Activated naive CD4-positive, alpha-beta T cell treated with anti-CD3 and anti-CD28 coated beads for 36 hours (primary cell): ENCODE data around the gene MKLN1. TPM values are rescaled to one million over a fixed set of nuclear protein-coding genes. Genes with fewer than 3 reads are reported as not detected.
A peak's percentile ranks its signal among the peaks of the same experiment; 100 is the strongest.

Source experiments
- CTCF ChIA-PET: fragments of 350-600 bp; sonication (Branson Sonifier 250); formaldehyde crosslinking; loops from one replicate; lab custom pipeline; 2021; ENCODE audit warnings: antibody characterized with exemption; lab: Charles Lee
- DNase-seq: peaks from one replicate; pipeline ENCODE4 v3.0.0-alpha.2; 2020
- H3K27ac Mint-ChIP-seq: one replicate; pipeline ENCODE4 v1.8.0; 2021; ENCODE audit warnings: mild to moderate bottlenecking, mixed read lengths
- H3K27me3 Mint-ChIP-seq: one replicate; pipeline ENCODE4 v1.8.0; 2021; ENCODE audit warnings: low read depth, mixed read lengths
- H3K36me3 Mint-ChIP-seq: one replicate; pipeline ENCODE4 v1.8.0; 2021; ENCODE audit warnings: low read depth, mixed read lengths
- H3K4me1 Mint-ChIP-seq: one replicate; pipeline ENCODE4 v1.8.0; 2021; ENCODE audit warnings: low read depth, mixed read lengths
- H3K4me3 Mint-ChIP-seq: one replicate; pipeline ENCODE4 v1.8.0; 2021; ENCODE audit warnings: mild to moderate bottlenecking, moderate library complexity, mixed read lengths
- H3K9me3 Mint-ChIP-seq: one replicate; pipeline ENCODE4 v1.8.0; 2021; ENCODE audit warnings: mixed read lengths
- intact Hi-C: fragments of 100-400 bp; cut with micrococcal nuclease; formaldehyde crosslinking; loops from one replicate; pipeline ENCODE4 v1.15.1; 2023
- total RNA-seq, 2 experiments: library from RNA; stranded (reverse); gene quantifications; one replicate each; pipeline ENCODE4 v1.2.3, GENCODE V29; 2021

The MKLN1 gene
- total RNA-seq, 2 experiments from 2014 or later = 29.8 to 34.9 TPM

DNA sequence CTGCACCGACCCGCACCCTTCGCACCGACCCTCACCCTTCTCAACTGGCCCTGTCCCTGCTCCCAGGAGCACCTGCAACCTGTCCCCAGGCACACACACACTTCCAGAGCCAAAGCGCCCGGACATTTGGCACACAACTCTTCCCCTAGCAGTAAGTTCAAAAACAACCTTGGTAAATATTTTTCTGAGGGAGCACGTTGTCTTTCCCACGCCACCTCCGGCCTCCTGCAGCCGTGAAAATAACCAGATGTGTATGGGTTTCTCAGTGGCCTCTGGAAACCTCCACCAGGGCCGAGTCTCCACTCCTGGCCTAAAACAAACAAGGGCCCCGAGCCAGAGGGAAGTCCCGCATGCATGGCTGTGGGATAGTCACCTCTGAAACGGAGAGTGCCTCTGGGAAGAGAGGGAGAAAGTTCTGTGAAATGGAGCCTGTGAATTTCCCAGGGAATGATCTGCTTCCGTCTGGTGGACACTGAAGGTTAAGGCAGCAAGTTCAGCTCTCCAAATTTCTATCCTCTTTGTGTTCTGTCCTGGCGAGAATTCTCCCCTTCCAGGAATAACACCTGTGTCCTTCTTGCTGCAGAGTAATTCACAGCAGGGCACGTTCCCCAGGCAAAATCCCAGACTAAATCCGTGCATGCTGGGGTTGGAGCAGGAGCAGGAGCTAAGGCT is 213.0 kb downstream of the MKLN1 start:
- CTCF ChIA-PET = no interaction called here
- H3K36me3 Mint-ChIP-seq = no peaks in the 10 kb centered on the region
- no peak for DNase-seq
- H3K4me3 Mint-ChIP-seq = no peak overlapping the region
- no peaks in the 10 kb centered on the region for H3K9me3 Mint-ChIP-seq
- no peaks in the 10 kb centered on the region for H3K27me3 Mint-ChIP-seq
- no peaks in the 10 kb centered on the region for H3K4me1 Mint-ChIP-seq
- no peak overlapping the region for H3K27ac Mint-ChIP-seq
- intact Hi-C loops = no loop called here

GRCh38 chr7:131543298-131543697 is 215.6 kb downstream of the MKLN1 start:
- H3K27me3 Mint-ChIP-seq = peaks cover under 1% of the 10 kb centered on the region
- H3K4me3 Mint-ChIP-seq = no peak overlapping the region
- H3K27ac Mint-ChIP-seq = no peak overlapping the region
- CTCF ChIA-PET = interaction anchor here (0.9 to 1.1 kb wide), 2 partner anchors 10 to 31 kb away, joined by 3 to 4 read pairs; no protein-coding TSS in a partner anchor
- DNase-seq = no peak
- no peaks in the 10 kb centered on the region for H3K36me3 Mint-ChIP-seq
- H3K9me3 Mint-ChIP-seq = no peaks in the 10 kb centered on the region
- H3K4me1 Mint-ChIP-seq = no peaks in the 10 kb centered on the region
- intact Hi-C loops = no loop called here

- DNase-seq = no peak
- Mint-ChIP-seq H3K4me1 (no peaks in the 10 kb centered on the region), H3K36me3 (no peaks in the 10 kb centered on the region), H3K27me3 (peaks cover 2% of the 10 kb centered on the region), H3K9me3 (no peaks in the 10 kb centered on the region), H3K4me3 (no peak overlapping the region), H3K27ac (no peak overlapping the region)
- CTCF ChIA-PET = interaction anchor here (0.7 to 1.1 kb wide), 3 partner anchors 9 to 71 kb away, joined by 3 to 4 read pairs (median 3); no protein-coding TSS in a partner anchor
- intact Hi-C loops = no loop called here
Observed at GRCh38 chr7:131544021-131544420, 216.3 kb downstream of the MKLN1 start.

- no peaks in the 10 kb centered on the region for H3K4me1 Mint-ChIP-seq
- no peaks in the 10 kb centered on the region for H3K36me3 Mint-ChIP-seq
- H3K27ac Mint-ChIP-seq = no peak overlapping the region
- peak; percentile 30 for DNase-seq
- H3K9me3 Mint-ChIP-seq = no peaks in the 10 kb centered on the region
- CTCF ChIA-PET = interaction anchor here (0.6 to 2.0 kb wide), 7 partner anchors 9 to 113 kb away, joined by 3 to 9 read pairs (median 3); no protein-coding TSS in a partner anchor
- peaks cover 2% of the 10 kb centered on the region for H3K27me3 Mint-ChIP-seq
- no peak overlapping the region for H3K4me3 Mint-ChIP-seq
- intact Hi-C loops = loop anchor here (1.0 kb wide), 2 partner anchors 36 to 110 kb away; no protein-coding TSS in a partner anchor
Observed at GRCh38 chr7:131544449-131545301, 217.0 kb downstream of the MKLN1 start.

DNA sequence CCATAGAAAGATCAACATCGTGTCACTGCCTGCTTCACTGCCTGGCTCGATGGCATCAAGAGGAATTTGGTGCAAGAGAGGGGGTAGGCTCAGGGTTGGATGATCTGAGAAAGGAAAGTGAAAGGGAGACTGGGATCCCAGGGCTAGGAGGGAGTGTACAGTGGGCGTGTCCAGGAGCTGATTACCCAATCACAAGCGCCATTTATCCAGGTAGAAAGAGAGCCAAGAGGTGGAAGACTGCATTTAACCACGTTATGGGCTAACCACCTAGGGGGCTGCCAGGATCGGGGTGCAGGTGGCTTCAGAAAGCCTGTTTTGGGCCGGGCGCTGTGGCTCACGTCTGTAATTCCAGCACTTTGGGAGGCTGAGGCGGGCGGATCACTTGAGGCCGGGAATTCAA is 218.4 kb downstream of the MKLN1 start:
- Mint-ChIP-seq H3K9me3 (no peaks in the 10 kb centered on the region), H3K36me3 (no peaks in the 10 kb centered on the region), H3K27me3 (peaks cover 5% of the 10 kb centered on the region), H3K4me3 (no peak overlapping the region), H3K27ac (no peak overlapping the region), H3K4me1 (no peaks in the 10 kb centered on the region)
- CTCF ChIA-PET = interaction anchor here (0.8 to 2.0 kb wide), 9 partner anchors 8 to 112 kb away, joined by 3 to 9 read pairs (median 4); no protein-coding TSS in a partner anchor
- no peak for DNase-seq
- intact Hi-C loops = loop anchor here (1.0 kb wide), 1 partner anchor 8 kb away; no protein-coding TSS in a partner anchor

Other genes with a start within 250 kb of the MKLN1 start
- gene PODXL, start 228.8 kb downstream of the MKLN1 start, total RNA-seq = 1 to 10 TPM in 1 of 2 experiments, under 1 TPM in 1; 0.98 to 1.8 TPM